HG02571 (cell line): ENCODE measurements around the gene C1QTNF6.

Experiments
- ATAC-seq: cut with Tn5 transposase; IDR thresholded peaks from one replicate; pipeline ENCODE4 v1.9.1; 2021; ENCODE audit warnings: mild to moderate bottlenecking, moderate library complexity; ENCODE audit not compliant: unreplicated experiment

Gene C1QTNF6

DNA sequence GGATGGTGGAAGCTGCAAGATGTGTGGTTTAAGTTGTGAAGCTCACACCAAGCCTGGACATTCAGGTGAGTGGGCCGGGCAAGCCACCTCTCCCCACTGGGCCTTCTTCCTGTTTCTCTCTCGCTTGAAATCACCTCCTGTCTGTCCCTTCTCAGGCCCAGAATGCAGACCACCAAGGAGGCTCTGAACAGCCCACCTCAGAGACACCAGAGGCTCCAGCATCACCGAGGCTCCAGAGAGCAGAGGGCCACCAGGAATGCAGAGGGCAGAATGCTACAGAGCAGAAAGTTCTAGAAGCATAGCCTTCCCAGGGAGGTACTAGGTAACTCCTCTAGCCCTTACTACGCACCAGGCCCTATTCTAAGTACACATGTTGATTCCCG, 23.6 kb downstream of the C1QTNF6 start:
- ATAC-seq, result peak; percentile 1

DNA sequence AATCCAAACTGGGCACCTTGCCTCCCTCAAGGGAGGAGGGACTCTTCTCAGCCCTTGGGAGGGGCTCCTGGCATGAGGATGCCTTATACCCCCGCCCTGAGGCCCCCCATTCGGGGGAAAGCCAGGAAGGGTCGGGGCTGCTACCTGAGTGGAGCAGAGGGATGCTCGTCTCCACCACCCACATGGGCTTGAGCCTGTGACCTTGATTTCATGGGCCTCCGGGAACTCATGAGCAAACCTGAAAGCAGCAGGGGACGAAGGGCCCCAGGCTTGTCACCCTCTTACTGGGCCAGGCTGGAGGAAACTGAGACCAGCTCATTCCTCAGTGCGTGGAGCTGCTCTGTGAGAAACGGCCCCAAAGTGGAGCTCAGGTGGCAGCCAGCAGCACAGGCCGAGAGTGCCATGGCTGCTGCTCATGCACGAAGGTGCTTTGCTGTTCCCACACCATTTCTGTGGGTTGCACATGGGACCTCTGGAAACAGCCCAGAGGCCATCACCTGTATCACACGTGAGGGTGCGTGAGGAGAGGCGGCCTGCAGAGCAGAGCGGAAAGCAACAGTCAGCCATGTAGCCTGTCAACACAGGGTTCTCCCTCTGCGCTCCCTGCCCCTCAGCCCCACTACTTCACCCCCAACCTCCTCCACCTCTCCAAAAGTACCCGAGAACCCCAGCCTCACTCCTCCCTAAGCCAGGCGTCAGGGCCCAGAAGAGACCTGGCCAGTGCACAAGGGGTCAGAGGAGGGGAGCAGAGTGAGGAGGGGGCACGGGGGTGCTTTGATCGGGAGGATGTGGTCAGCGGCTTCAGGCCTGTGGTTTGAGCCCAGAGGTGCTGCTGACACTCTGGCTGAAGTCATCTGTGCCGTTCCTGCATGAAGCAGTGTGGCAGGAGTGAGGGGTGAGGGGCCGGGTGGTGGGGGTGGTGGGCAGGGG, 24.2 kb downstream of the C1QTNF6 start:
- peak; percentile 33 for ATAC-seq

DNA sequence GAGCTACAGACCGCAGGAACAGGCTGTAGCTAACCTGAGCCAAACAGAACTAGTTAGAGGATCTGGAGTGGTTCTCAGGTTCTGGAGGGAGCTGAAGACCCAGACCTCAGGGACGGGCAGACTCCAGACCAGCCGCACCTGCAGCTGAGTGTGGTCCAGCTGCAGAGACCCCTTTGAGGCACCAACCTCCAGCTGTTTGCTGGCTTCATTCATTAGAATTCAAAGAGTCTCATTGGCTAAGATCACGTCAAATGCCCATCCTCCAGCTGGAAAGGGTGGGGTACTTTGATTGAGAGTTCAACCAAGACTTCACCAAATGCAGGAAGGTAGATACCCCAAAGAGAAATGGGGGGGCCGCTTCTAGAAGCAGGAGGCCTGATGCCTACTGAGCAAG, 25.0 kb downstream of the C1QTNF6 start:
- ATAC-seq, result peak; percentile 3

DNA sequence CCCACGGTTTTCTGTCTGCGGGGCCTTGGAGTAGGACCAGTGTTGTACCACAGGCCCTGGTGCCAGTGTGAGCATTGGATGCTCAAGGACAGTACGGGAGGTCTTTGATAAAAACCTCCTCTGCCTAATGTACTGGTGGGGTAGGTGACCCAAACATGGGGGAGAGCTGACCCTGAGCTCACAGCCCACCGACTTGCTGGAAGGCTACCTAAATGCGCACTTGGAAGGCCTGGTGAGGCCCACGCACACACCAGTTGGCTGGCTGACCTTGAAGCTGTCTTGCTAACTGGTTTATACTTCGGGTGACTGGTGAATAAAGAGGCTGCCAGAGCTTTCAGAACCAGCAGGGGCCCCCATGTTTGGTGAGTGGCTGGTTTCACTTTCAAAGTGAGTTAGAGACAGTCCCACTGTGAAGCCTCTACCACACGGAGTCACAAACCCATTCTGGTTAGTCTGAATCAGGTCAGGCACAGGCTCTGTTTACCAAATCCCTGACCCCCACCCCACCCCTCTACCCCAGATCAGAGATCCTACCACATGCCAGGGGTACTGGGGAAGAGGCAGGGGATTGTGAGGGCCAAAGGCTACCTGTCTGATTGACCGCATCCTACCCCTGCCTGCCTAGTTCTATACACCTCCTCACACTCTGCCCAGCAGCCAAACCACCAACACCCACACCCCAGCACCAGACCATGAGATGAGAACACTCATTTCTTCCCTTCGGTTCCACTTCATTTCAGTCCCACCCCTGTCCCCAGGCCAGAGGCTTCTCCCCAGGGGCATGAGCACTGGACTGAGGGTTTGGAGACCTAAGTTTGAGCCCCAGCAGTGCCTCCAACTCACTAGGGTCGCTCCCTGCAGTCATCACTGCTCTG, 25.6 kb downstream of the C1QTNF6 start:
- peak; percentile 40 for ATAC-seq

DNA sequence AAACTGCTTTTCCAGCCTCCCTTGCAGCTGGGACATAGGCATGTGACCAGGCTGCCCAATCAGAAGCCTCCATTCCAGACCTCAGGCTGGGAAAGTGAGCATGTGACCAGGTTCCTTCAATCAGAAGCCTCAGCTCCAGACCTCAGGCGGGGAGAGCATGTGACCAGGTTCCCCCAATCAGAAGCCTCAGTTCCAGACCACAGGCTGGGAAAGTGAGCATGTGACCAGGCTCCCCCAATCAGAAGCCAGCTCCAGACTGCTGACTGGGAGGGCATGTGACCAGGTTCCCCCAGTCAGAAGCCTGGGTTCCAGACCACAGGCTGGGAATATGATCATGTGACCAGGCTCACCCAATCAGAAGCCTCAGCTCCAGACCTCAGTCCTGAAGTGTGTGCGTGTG, 26.6 kb downstream of the C1QTNF6 start:
- no peak for ATAC-seq

DNA sequence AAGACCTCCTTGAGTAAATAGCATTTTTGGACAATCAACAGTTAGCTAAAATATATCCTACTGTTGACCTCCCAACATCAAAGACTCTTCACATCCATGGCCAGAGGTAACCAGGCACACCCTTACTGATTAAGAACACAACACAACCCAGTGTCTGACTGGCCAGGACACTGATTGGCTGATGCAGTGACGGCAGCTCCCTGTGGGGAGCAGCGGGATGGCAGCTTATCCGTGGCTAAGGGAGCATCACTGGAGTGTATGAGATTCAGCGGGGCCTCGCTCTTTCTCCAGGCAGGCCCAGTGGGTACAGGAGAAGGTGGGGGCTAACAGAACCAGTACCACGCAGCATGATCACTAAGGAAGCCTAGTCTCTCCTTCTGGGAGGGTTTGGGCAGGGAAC, 28.0 kb downstream of the C1QTNF6 start:
- no peak for ATAC-seq

DNA sequence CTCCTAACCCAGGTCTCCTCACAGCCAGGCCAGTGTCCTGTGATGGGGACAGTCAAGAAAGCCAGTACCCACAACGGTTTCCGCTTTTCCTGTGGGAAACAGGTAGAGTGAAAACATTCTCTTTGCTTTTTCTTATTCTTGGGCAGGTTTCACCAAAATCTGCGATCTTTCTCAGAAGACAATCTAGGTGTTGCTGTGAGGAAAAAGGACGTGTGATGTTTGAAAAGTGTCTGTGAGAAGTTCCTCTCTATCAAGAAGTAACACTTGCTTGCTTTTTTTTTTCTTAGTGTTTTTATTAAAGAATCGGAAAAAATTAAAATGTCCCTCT, 29.1 kb downstream of the C1QTNF6 start:
- no peak for ATAC-seq

DNA sequence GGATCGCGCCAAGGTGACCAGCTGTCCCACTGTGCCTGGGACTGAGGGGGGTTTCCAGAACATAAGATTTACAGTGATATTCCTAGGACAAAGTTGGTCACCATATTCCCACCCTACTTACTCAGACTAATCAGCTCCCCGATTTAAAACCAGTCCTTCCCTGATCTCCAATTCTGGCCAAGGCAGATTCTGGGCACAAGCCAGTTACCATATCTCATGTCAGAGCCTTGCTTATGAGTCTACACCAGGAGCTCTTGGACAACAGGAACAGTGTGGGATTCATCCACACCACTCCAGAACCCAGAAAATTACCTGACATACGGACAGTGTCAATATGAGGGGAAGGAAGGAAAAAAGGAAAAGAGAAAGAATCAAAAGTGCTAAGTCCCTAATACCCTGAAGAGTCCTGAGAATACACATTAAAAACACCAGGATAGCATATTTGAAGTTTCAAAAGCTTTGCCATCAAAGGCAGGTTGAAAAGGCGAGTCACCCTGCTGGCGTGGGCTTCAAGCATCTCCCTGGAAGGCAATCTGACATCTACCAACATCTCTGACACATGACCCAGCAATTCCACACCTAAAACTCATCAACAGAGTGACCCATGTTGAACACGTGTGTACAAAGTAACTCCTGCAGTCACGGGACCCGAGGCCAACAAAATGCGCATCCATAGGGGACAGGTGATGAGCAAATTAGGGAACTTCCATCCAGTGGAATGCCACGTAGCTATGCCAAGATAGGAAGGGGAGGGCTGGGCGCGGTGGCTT, 30.3 kb downstream of the C1QTNF6 start:
- no peak for ATAC-seq

DNA sequence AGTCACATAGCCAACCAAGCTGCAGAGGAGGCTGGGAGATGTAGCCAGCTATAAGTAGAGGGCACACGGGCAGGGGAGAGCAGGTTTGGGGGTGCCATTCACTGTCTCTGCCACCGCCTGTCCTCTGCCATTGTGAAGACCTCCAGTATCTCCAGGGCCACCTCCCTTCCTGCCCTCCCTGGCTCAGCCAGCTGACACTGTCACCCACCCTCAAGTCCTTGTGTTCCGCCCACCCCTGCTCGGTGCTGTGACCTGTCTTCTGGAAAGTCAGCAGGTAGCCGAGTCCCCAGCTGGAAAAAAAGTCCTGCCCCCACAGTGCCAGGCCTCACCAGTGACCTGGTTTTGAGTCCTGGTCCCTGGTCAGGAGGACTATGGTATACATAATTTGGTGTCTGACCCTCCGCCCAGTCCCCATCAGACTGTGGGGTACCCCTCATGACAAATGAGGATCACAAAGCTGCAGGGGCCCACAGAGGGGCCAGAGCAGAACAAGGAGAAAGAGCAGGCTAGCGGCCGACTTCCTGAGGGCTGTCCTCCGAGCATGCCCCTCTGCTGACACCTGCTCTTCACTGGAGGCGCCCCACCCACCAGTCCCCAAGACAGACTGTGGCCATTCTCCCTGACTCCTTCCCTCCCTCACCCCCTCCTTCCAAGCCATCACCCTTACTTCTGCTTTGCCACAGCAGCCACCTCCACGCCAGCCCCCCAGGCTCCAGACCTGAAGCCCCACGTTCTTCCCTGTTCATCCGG, 31.2 kb downstream of the C1QTNF6 start:
- no peak for ATAC-seq

DNA sequence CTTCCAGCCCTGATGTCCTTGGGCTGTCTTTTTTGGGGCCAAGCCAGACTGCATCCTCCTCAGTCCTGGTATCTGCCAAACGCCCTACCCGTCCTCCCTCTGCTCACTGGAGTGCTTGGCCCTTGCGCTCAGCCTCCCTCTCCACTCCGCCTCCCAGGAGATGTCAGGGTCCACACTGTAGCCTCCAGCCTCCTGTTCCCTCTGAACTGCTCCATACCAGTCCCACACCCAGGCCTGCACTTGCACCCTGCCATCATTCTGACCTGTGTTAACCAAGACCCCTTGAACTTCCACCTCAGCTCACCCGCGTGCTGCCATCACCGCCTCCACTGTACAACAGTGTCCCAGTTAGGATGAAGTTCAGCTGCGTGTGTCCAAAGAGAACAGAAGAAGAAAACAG, 32.1 kb downstream of the C1QTNF6 start:
- ATAC-seq, result no peak

DNA sequence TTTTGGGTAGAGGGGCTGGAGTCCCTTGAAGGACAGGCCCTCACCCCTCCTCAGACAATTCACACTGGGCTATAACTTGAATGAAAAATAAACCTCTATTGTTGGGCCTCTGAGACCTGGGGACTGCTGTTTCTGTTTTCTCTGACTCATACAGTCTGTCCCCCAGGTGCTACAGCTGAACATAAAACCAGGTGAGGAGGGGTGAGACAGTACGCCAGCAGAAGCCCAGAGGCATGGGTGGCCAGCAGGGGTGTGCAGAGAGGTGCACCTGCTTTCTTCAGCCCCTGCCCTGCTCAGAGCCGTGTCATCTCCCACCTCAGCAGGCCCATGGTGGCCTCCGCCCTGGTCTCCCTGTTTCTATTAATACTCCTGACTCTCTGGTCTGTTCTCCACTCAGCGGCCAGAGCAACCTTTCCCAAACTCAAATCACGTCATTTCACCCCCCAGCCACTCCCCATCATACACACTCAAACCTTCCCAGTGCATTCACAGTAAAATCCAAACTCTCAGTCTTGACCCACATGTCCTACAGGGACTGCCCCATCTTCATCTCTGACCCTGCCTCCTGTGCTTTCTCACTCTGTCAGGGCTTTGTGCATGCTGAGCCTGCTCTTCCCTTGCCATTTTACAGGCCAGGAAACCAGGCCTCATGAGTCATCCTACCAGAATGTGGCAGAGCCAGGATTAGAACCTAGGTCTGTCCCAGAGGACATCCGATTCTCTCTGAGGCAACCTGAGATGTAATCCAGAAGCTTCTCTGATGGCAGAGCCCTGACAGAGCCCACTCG, 32.9 kb downstream of the C1QTNF6 start:
- ATAC-seq, result no peak

DNA sequence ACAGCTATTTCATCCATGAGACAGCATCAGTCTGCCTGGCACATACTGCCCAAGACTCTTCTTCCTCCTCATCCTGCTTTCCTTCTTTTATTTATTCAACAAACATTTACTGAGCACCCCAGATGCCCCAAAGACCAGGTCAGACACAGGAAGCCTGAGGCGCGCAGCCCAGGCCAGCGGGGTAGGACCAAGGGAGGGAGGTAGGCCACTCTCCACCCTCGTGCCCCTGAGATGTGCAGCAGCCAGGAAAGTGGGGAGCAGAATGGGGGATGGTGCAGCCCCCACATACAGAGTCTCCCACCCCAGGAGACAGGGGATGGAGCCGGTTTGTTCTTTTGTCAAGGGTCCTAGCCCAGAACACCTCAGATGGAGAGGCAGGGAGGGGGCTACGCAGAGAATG, 34.1 kb downstream of the C1QTNF6 start:
- no peak for ATAC-seq

DNA sequence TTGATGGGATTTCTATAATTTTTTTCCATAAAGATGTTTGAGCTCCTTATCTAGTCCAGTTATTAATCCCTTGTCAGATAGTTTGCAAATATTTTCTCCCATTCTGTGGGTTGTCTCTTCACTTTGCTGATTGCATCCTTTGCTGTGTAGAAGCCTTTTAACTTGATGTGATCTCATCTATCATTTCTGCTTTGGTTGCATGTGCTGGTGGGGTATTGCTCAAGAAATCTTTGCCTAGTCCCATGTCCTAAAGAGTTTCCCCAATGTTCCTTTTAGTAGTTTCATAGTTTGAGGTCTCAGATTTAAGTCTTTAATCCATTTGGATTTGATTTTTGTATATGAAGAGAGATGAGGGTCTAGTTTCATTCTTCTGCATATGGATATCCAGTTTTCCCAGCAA, 36.6 kb downstream of the C1QTNF6 start:
- no peak for ATAC-seq

DNA sequence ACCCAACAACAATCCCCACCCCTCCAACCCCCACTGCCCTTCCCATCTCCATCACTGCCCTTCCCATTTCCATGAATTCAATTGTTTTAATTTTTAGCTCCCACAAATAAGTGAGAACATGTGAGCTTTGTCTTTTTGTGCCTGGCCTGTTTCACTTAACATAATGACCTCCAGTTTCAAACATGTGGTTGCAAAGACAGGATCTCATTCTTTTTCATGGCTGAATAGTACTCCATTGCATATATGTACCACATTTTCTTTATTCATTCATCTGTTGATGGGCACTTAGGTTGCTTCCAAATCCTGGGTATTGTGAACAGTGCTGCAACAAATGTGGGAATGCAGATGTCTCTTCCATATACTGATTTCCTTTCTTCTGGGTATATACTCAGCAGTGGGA, 37.3 kb downstream of the C1QTNF6 start:
- ATAC-seq, result no peak

DNA sequence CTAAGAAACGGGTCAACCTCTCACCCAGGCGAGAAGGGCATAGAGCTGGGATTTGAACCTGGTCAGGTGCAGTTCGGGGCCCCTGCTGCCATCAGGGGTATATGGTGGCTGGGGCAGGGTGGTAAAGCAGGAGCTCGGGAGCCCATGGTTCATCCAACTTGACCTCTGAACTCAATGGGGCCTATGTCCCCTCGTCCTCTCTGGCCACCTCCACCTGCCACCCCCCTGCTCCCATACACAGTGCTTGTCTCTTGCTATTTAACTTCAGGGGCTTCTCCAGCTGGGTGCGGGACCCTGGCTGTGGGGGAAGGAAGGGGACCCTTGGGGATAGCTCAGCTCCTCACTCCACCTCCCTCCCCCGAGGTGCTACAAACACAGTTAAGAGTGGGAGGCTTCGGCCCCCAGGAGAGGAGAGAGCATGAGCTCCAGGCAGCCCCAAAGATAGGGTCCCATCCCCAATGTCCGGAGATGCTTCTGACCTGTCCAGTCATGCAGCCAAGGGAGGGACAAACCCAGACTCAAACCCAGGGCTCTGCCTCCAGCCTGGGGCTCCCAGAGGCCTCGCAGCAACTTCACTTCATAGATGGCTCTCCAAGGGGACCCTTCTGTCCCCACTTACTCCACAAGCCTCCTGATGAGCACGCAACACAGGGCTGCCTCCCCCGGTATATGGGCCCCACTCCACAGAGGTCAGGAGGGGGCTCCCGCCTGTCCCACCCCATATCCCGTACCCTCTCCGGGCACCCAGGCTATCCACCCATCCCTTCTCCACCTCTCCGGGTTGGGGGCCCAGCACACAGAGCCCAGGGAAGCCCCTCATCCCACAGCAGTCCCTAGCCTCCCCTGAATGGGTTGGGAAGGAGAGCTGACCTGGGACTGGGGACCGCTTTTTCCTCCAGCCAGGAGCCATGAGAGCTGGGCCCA, 39.0 kb downstream of the C1QTNF6 start:
- peak; percentile 10 for ATAC-seq

DNA sequence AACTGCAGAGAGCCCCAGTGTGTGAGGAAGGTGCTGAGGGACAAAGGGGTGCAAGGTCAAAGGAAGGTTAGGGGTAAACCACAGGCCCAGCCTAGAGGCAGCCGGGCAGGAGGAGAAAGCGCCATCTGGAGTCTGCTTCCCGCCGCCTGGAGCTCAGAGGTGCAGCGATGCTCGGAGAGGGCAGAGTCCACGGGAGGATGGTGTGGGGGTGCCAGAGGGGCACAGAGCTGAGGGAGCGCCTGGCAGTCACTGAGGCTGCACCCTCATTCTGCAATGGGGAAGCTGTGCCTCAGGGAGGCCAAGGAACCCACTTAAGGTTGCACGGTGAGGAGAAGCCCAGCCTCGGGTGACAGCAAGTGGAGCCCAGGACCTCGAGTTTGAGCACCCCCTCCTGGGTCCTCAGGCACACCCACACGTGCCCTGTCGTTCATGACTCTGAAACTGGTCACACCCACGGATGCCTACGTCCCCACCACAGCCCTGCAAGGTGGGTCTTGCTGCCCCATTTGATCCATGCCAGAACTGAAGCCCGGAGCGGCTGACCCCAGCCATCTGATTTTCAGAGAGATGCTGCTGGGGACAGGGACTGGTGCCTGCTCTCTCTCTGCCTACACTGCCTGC, 39.9 kb downstream of the C1QTNF6 start:
- no peak for ATAC-seq

DNA sequence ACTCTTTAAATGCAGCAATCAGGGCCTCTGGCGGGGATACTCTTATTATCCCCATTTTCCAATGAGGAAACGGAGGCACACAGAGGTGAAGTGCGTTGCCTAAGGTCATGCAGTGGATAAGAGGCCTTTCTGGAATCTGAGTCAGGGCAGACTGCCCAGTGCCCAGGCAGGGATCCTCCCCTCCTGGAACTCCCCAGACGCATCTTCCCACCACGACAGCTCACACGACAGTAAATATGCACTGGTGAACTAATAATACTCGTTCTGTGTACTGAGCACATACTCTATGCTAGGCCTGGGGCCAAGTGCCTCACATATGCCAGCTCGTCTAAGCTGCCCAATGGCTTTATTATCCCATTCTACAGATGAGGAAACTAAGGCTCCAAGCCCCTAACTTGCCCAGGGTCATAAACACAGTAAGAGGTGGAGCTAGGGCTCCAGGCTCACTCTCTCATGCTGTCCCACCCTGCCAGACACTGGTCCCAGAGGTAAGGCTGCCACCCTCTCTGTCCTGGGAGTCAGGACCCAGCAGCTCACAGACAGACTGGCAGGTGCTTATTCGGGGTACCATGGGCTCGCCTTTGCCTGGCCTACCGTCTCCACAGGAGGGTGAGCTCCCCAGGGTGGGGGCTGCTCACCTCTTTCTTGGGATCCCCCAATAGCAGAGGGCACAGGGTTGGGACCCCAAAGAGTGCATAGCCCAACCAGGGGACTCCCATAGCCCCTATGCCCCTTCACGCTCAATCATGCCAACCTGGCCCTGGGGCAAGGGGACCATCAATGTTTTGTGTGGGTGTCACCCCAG, 40.7 kb downstream of the C1QTNF6 start:
- ATAC-seq, result no peak
